ENCODE data around the gene ADK. TPM values are rescaled to one million over a fixed set of nuclear protein-coding genes. Genes with fewer than 3 reads are reported as not detected.

Gene ADK
- total RNA-seq, 1 donor from 2014 or later: 40.2 TPM

DNA sequence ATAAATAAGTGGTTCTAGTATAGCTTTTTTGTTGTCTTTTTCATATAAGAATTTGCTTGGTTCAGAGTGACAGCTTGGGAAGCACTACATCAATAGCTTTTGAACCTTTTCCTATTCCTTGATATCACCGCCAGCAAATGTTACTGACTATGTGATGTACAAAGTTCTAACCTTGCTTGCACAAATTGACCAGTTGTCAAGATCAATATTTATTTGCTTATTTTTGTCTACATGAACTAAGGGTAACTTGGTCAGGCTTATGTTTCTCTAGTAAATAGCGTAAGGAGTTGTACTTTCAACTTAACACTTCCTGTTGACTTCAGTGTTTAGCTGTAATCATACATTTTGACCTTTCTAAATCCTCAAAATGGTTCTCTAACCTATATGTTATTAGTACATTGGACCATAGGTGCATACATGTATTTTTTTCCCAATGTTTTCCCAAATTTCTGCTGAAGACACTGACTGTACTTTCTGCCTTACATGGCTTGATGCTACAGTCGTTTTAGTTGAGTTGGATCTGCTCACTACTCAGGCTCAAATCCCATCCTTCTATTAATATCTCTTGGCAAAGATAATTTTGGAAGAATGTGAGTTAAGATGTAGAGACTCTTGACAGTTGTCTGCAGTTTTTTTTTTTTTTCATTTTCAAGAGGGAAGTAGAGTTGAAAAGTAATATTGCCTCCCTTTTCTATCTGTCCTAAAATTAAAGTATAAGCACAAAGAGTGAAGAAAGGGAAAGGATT lies 436.3 kb downstream of the ADK start:
- Histone ChIP-seq H3K27me3 (ENCODE audit: low read depth) (no peaks in the 10 kb centered on the region), H3K27ac (peak overlapping the region; percentile 68), H3K9me3 (no peaks in the 10 kb centered on the region), H3K36me3 (no peaks in the 10 kb centered on the region), H3K4me1 (peaks cover 54% of the 10 kb centered on the region), H3K4me3 (no peak overlapping the region)
- ATAC-seq: no peak
- intact Hi-C loops (cut with DNase I): no loop called here
- no peak for DNase-seq
- TF ChIP-seq, protein P1, sequence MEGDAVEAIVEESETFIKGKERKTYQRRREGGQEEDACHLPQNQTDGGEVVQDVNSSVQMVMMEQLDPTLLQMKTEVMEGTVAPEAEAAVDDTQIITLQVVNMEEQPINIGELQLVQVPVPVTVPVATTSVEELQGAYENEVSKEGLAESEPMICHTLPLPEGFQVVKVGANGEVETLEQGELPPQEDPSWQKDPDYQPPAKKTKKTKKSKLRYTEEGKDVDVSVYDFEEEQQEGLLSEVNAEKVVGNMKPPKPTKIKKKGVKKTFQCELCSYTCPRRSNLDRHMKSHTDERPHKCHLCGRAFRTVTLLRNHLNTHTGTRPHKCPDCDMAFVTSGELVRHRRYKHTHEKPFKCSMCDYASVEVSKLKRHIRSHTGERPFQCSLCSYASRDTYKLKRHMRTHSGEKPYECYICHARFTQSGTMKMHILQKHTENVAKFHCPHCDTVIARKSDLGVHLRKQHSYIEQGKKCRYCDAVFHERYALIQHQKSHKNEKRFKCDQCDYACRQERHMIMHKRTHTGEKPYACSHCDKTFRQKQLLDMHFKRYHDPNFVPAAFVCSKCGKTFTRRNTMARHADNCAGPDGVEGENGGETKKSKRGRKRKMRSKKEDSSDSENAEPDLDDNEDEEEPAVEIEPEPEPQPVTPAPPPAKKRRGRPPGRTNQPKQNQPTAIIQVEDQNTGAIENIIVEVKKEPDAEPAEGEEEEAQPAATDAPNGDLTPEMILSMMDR (IDR thresholded peaks at IDR 0.05): no peak

DNA sequence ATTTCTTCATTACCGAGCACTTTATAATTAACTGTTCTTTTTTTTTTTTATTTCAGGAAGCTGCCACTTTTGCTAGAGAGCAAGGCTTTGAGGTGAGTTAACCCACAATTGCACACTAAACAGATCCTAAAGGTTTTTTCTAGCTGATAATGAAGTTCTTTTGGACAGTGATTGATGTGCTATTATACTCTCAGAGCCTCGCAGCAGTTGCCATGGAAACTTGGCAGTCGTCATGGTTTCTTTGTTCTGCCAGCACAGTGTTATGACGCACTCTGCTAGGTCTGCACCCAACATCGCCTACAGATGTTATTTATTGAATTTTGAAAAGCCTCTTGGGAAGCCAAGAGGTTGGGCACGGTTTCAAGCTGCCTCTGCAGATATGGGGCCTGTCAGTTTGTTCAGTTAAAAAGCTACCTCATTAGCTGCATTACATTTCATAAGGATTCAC lies 438.2 kb downstream of the ADK start:
- Histone ChIP-seq H3K4me3 (no peak overlapping the region), H3K4me1 (peaks cover 54% of the 10 kb centered on the region), H3K36me3 (no peaks in the 10 kb centered on the region), H3K27ac (peak overlapping the region; percentile 51), H3K9me3 (no peaks in the 10 kb centered on the region), H3K27me3 (ENCODE audit: low read depth) (no peaks in the 10 kb centered on the region)
- ATAC-seq (peak; percentile 91 to 93), DNase-seq (peak; percentile 74)
- intact Hi-C loops (cut with DNase I): no loop called here
- TF ChIP-seq, protein P1 (IDR thresholded peaks at IDR 0.05): no peak

DNA sequence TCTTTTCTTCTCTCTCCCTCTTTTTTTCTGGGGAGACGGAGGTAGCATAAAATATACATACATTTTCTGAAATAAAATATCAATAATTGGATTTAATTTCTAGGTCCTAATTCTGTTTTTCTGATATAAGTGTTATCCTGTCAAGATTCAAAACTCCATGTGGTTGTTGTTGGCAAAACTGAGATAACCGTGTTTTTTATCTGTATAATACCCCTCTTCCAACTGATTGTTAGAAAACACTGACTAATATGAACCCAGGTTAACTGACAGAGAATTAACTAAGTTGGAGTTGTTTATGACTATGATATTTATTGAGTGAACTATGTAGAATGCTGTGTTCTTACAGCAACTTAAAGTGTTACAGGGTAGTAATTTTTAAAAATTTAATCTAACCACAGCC lies 438.8 kb downstream of the ADK start:
- Histone ChIP-seq H3K27me3 (ENCODE audit: low read depth) (no peaks in the 10 kb centered on the region), H3K36me3 (no peaks in the 10 kb centered on the region), H3K27ac (peak overlapping the region; percentile 51), H3K4me3 (no peak overlapping the region), H3K9me3 (no peaks in the 10 kb centered on the region), H3K4me1 (peaks cover 53% of the 10 kb centered on the region)
- intact Hi-C loops (cut with DNase I): no loop called here
- TF ChIP-seq, protein P1 (IDR thresholded peaks at IDR 0.05): no peak
- DNase-seq: no peak
- no peak for ATAC-seq

DNA sequence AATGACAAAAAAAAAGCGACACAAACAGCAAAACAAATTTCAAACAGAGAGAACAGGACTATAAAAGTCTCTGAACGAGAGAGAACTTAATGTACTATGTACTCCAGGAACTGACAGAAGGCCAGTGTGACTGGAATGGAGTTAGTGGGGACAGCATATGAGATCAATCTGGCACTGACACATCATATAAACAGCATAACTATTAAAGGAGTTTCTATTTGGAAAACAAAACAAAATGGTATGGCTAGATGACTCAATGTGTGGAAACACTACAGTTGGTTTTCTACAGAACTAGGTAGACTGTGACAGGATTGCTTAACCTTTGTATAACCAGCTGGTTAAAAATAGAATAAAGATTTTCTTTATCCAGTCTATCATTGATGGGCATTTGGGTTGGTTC lies 442.4 kb downstream of the ADK start:
- ATAC-seq (peak; percentile 36 to 69), DNase-seq (no peak)
- no peaks in the 10 kb centered on the region for H3K27me3 ChIP-seq (ENCODE audit: low read depth)
- intact Hi-C loops (cut with DNase I): no loop called here
- TF ChIP-seq, protein P1 (IDR thresholded peaks at IDR 0.05): no peak
- no peaks in the 10 kb centered on the region for H3K36me3 ChIP-seq
- H3K4me1 ChIP-seq: peaks cover 21% of the 10 kb centered on the region
- no peaks in the 10 kb centered on the region for H3K9me3 ChIP-seq
- H3K27ac ChIP-seq: peak overlapping the region; percentile 47
- no peak overlapping the region for H3K4me3 ChIP-seq

DNA sequence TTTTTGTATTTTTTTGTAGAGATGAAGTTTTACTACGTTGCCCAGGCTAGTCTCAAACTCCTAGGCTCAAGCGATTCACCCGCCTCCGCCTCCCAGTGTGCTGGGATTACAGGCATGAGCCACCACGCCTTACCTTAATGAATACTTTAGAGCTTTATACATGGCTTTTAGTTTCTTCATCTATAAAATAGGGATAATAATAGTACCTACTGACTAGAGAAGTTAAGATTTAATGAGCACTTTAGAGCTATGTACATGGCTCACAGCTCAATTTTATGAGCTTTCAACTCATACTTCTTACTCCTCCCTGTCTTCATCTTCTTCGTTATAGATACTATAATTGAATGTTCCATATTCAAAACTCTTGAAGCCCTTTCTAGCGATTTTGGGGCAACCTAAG lies 445.7 kb downstream of the ADK start:
- Histone ChIP-seq H3K27me3 (ENCODE audit: low read depth) (no peaks in the 10 kb centered on the region), H3K4me1 (no peaks in the 10 kb centered on the region), H3K9me3 (no peaks in the 10 kb centered on the region), H3K27ac (no peak overlapping the region), H3K36me3 (no peaks in the 10 kb centered on the region), H3K4me3 (no peak overlapping the region)
- DNase-seq (no peak), ATAC-seq (no peak)
- TF ChIP-seq, protein P1 (IDR thresholded peaks at IDR 0.05): no peak
- intact Hi-C loops (cut with DNase I): no loop called here
